Ectodermal cell (in vitro differentiated cells): ENCODE data around the gene GTF3C5.
"Not testable (repeated sequence)": the region's sequence is repeated elsewhere in the genome, so short reads cannot be mapped to it uniquely, and the experiment has no call there.

ENCODE experiments used
- H3K27ac ChIP-seq: 2 replicates; pipeline ENCODE4 v1.7.0; 2013; ENCODE audit warnings: mild to moderate bottlenecking, low read depth, low read length; ENCODE audit not compliant: insufficient read depth, poor library complexity, severe bottlenecking
- H3K27me3 ChIP-seq: 2 replicates; pipeline ENCODE4 v1.7.0; 2013; ENCODE audit warnings: mild to moderate bottlenecking, low read length; ENCODE audit not compliant: insufficient read depth, control insufficient read depth, poor library complexity, severe bottlenecking
- H3K36me3 ChIP-seq: one replicate; pipeline ENCODE4 v1.7.0; 2013; ENCODE audit warnings: low read length; ENCODE audit not compliant: control insufficient read depth, insufficient read depth
- H3K4me1 ChIP-seq: one replicate; pipeline ENCODE4 v1.7.0; 2013; ENCODE audit warnings: low read length; ENCODE audit not compliant: control insufficient read depth, insufficient read depth
- H3K4me3 ChIP-seq: 2 replicates; pipeline ENCODE4 v1.7.0; 2013; ENCODE audit warnings: low read depth, low read length, control low read depth; ENCODE audit not compliant: insufficient read depth
- H3K9me3 ChIP-seq: 2 replicates; pipeline ENCODE4 v1.7.0; 2013; ENCODE audit warnings: mild to moderate bottlenecking, low read length, moderate library complexity; ENCODE audit not compliant: control insufficient read depth
- WGBS, 2 experiments: methylation state at CpG; one replicate each; pipeline ENCODE4 v1.1.7; 2013; ENCODE audit warnings: missing lambda C conversion rate in 2 of 2; 5-methylcytosine and 5-hydroxymethylcytosine counted together

The GTF3C5 gene

DNA sequence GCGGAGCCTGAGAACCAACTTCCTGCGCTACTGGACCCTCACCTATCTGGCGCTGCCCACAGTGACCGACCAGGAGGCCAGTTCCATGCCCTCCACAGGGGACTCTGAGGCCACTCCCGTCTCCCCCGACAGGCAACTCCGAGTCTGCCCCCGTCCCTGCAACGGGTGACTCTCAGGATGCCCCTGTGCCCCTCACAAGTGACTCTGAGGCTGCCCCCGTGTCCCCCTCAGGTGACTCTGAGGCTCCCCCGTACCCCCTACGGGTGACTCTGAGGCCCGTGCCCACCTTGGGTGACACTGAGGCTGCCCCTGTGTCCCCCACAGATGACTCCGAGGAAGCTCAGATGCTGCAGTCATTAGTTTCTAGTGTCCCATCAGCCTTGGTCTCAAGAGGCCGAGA is 56.1 kb downstream of the GTF3C5 start:
- 84 to 85% methylated on average over 15 of the region's 15 CpGs for WGBS, 2 experiments
- no peaks in the 10 kb centered on the region for H3K4me1 ChIP-seq
- no peaks in the 10 kb centered on the region for H3K36me3 ChIP-seq
- H3K27me3 ChIP-seq, result no peaks in the 10 kb centered on the region
- H3K4me3 ChIP-seq, result no peak overlapping the region
- H3K9me3 ChIP-seq, result no peaks in the 10 kb centered on the region
- H3K27ac ChIP-seq, result no peak overlapping the region

DNA sequence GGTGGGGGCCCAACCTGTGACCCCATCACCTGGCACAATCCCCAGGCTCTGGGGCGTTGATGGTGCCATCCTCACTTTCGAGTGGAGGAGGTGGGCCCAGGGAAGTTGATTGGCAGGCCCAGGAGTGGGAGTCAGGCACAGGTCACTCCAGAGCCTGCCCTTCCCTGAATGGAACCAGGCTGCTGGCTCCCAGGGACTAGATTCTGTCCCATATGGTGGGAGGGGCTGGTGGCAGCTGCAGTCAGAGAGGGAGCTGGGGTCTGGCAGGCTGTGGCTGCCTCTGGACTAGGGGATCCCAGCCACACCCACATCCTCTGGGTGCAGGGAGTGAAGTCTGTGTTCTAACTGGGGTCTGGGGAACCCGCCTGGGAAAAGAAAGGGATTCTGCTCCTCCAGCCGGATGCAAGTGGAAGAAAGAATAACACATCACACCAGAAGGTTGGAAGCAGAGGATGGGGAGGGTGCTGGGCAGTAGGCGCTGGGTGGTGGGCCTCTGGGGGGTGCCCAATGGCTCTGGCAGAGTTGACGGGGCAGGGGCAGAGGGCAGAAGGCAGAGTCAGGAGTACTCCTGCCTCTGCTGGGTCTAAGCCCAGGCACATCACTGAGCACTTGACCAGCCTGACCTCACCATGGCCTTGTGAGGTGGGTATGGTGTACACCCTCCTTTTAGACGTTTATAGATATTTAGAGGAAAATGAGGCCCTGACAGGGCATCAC is 56.8 kb downstream of the GTF3C5 start:
- Histone ChIP-seq H3K9me3 (no peaks in the 10 kb centered on the region), H3K4me3 (no peak overlapping the region), H3K4me1 (no peaks in the 10 kb centered on the region), H3K27ac (no peak overlapping the region), H3K27me3 (no peaks in the 10 kb centered on the region), H3K36me3 (no peaks in the 10 kb centered on the region)
- WGBS, 2 experiments, result 88 to 92% methylated on average over 7 of the region's 7 CpGs

GRCh38 chr9:133088146-133088750 is 57.5 kb downstream of the GTF3C5 start:
- WGBS, 2 experiments, result 95 to 96% methylated on average over 10 of the region's 10 CpGs
- Histone ChIP-seq H3K9me3 (no peaks in the 10 kb centered on the region), H3K27me3 (no peaks in the 10 kb centered on the region)

GRCh38 chr9:133088756-133089155 is 58.0 kb downstream of the GTF3C5 start:
- 94 to 96% methylated on average over 7 of the region's 7 CpGs for WGBS, 2 experiments
- no peaks in the 10 kb centered on the region for H3K9me3 ChIP-seq
- H3K27me3 ChIP-seq, result no peaks in the 10 kb centered on the region
- H3K36me3 ChIP-seq, result no peaks in the 10 kb centered on the region
- H3K4me1 ChIP-seq, result no peaks in the 10 kb centered on the region
- H3K4me3 ChIP-seq, result no peak overlapping the region
- H3K27ac ChIP-seq, result no peak overlapping the region

More at GRCh38 chr9:133088146-133088750, 57.5 kb downstream of the GTF3C5 start:
- Histone ChIP-seq H3K4me1 (no peaks in the 10 kb centered on the region), H3K27ac (no peak overlapping the region), H3K4me3 (no peak overlapping the region), H3K36me3 (no peaks in the 10 kb centered on the region)

- WGBS, 2 experiments, result 82 to 95% methylated on average over 6 of the region's 6 CpGs
- Histone ChIP-seq H3K4me1 (no peaks in the 10 kb centered on the region), H3K27ac (no peak overlapping the region), H3K27me3 (no peaks in the 10 kb centered on the region), H3K9me3 (no peaks in the 10 kb centered on the region), H3K36me3 (no peaks in the 10 kb centered on the region), H3K4me3 (no peak overlapping the region)
These were observed 58.5 kb downstream of the GTF3C5 start for GRCh38 chr9:133089271-133089671.

DNA sequence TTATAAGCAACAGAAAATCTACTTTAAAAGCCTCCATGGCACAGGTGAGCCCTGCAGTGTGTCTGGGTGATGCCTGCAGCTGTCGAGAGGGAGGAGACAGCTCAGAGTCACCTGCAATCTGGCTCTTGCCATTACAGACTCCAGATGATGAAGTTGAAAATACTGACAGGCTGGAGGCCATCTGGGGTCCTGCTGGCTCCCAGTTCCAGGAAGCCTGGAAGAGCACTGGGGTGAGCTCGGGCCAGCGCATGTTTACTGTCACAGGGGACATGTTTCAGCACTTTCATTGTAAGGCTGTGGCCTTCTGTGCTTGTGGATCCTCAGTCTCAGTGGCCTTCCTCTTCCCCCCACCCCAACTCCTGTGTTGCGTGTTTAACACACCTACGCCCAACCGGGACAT is 59.4 kb downstream of the GTF3C5 start:
- H3K9me3 ChIP-seq, result no peaks in the 10 kb centered on the region
- no peak overlapping the region for H3K4me3 ChIP-seq
- no peaks in the 10 kb centered on the region for H3K36me3 ChIP-seq
- H3K27ac ChIP-seq, result no peak overlapping the region
- WGBS, 2 experiments, result 73 to 77% methylated on average over 5 of the region's 6 CpGs
- H3K4me1 ChIP-seq, result no peaks in the 10 kb centered on the region
- H3K27me3 ChIP-seq, result no peaks in the 10 kb centered on the region

DNA sequence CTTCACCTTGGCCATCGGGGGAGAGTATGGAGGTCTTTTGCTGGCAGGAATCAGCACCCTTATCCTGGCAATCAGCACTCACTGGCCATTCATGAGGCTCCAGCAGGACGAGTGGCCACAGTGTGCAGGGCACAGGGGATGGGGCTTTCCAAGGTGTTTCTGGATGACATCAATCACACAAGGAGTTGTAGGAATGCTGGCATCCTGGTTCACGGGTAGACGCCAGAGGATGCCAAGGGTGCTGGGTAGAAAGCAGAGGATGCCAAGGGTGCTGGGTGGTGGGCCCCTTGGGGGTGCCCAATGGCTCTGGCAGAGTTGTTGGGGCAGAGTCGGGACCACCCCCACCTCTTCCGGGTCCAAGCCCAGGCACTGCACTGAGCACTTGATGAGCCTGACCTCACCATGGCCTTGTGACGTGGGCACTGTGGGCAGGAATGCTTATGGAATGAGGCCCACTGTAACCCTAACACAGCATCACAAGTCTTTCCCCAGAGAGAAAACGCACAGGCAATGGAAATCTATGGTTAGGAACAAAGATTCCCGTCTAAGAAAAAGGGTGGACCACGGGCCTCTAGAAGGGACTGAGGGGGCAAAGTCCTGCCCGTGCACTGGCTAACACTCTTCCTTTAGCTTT is 60.1 kb downstream of the GTF3C5 start:
- H3K27ac ChIP-seq, result no peak overlapping the region
- WGBS, 2 experiments, result 91 to 93% methylated on average over 11 of the region's 11 CpGs
- no peaks in the 10 kb centered on the region for H3K4me1 ChIP-seq
- peaks cover 2% of the 10 kb centered on the region for H3K9me3 ChIP-seq
- H3K27me3 ChIP-seq, result no peaks in the 10 kb centered on the region
- H3K36me3 ChIP-seq, result no peaks in the 10 kb centered on the region
- no peak overlapping the region for H3K4me3 ChIP-seq

DNA sequence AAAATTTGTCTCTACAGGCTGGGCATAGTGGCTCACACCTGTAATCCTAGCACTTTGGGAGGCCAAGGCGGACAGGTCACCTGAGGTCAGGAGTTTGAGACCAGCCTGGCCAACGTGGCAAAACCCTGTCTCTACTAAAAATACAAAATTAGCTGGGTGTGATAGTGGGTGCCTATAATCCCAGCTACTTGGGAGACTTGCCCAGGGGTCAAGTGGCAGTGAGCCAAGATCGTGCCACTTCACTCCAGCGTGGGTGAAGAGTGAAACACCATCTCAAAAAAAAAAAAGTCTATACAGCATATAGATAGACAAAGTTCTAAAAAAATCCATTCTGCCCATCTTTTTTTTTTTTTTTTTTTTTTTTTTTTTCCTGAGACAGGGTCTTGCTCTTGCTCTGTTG is 63.6 kb downstream of the GTF3C5 start:
- peaks cover 28% of the 10 kb centered on the region for H3K36me3 ChIP-seq
- H3K4me1 ChIP-seq, H3K27me3 ChIP-seq, H3K9me3 ChIP-seq, H3K4me3 ChIP-seq, H3K27ac ChIP-seq: not testable (repeated sequence)
- WGBS, 2 experiments, result 90 to 97% methylated on average over 4 of the region's 4 CpGs

- H3K4me3 ChIP-seq, result no peak overlapping the region
- no peaks in the 10 kb centered on the region for H3K27me3 ChIP-seq
- peaks cover 6% of the 10 kb centered on the region for H3K9me3 ChIP-seq
- H3K36me3 ChIP-seq, result peaks cover 32% of the 10 kb centered on the region
- WGBS, 2 experiments, result 96 to 97% methylated on average over 2 to 3 of the region's 3 CpGs
- no peaks in the 10 kb centered on the region for H3K4me1 ChIP-seq
- H3K27ac ChIP-seq, result no peak overlapping the region
These were observed 64.1 kb downstream of the GTF3C5 start for GRCh38 chr9:133094842-133095393.

DNA sequence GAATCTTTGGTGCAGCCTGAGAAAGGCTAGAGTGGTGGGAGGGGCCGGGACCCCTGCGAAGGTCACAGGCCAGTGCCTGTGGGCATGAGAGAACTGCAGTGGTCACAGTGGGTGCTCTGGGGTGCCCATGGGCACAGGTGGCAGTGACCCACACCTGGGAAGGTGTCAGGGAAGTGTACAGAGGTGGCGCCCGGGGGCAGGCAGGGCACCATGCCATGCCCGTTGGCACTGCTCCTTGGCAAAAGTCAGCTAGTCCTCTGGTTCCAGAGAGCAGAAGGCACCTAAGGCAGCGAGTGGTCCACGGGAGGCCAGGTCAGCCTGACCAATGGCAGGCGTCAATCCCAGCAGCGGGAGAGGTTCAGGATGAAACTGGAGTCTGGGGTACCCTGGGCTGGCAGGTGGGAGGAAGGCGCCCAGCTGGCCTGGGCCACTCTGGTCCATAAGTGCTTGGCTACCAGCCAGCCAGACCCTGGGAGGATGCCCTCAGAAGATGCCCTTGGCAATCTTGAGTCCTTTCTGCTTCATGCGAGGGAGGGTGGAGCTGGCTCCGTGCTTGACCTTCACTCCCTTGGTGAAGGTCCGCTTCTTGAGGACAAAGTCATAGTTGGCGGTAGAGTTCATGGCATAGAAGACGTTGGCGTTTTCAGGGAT is 67.4 kb downstream of the GTF3C5 start:
- H3K27me3 ChIP-seq, result no peaks in the 10 kb centered on the region
- no peak overlapping the region for H3K27ac ChIP-seq
- H3K4me3 ChIP-seq, result no peak overlapping the region
- 91% methylated on average over 16 of the region's 16 CpGs for WGBS, 2 experiments
- H3K9me3 ChIP-seq, result peaks cover 6% of the 10 kb centered on the region
- peaks cover 55% of the 10 kb centered on the region for H3K36me3 ChIP-seq
- no peaks in the 10 kb centered on the region for H3K4me1 ChIP-seq
